Activated naive CD8-positive, alpha-beta T cell treated with anti-CD3 and anti-CD28 coated beads, Interleukin-2, amount 10 ng/mL, durations not matched to agents 7 days and 5 days (primary cell): ENCODE data around the gene VAV3. TPM values are rescaled to one million over a fixed set of nuclear protein-coding genes. Genes with fewer than 3 reads are reported as not detected.

Experiments used
- ATAC-seq: fragments of 150-1000 bp; cut with Tn5 transposase; one replicate; pipeline ENCODE4 v1.10.0; 2021; ENCODE audit warnings: low read depth, moderate library complexity
- POLR2A ChIA-PET: fragments of 350-600 bp; sonication (Branson Sonifier 250); formaldehyde crosslinking; loops from one replicate; lab custom pipeline; 2021; ENCODE audit warnings: antibody characterized with exemption; lab: Charles Lee
- DNase-seq: peaks from one replicate; pipeline ENCODE4 v3.0.0; 2021
- H3K27ac Mint-ChIP-seq: one replicate; pipeline ENCODE4 v1.8.0; 2022; ENCODE audit warnings: mild to moderate bottlenecking, mixed read lengths
- H3K27me3 Mint-ChIP-seq: one replicate; pipeline ENCODE4 v1.8.0; 2022; ENCODE audit warnings: mild to moderate bottlenecking, moderate library complexity, mixed read lengths
- H3K36me3 Mint-ChIP-seq: one replicate; pipeline ENCODE4 v1.8.0; 2021; ENCODE audit warnings: mild to moderate bottlenecking, mixed read lengths
- H3K4me1 Mint-ChIP-seq: one replicate; pipeline ENCODE4 v1.8.0; 2021; ENCODE audit warnings: mixed read lengths
- H3K4me3 Mint-ChIP-seq: one replicate; pipeline ENCODE4 v1.8.0; 2022; ENCODE audit warnings: mild to moderate bottlenecking, moderate library complexity, mixed read lengths
- H3K9me3 Mint-ChIP-seq: one replicate; pipeline ENCODE4 v1.8.0; 2021; ENCODE audit warnings: mixed read lengths
- total RNA-seq, 2 experiments: library from RNA; stranded (reverse); gene quantifications; one replicate each; pipeline ENCODE4 v1.2.3, GENCODE V29; 2021

Gene VAV3
- total RNA-seq, 2 experiments from 2014 or later, result 6.9 to 7.8 TPM

GRCh38 chr1:107647012-107647411 lies 318.0 kb downstream of the VAV3 start:
- POLR2A ChIA-PET, result no interaction called here
- no peak overlapping the region for H3K27ac Mint-ChIP-seq

DNA sequence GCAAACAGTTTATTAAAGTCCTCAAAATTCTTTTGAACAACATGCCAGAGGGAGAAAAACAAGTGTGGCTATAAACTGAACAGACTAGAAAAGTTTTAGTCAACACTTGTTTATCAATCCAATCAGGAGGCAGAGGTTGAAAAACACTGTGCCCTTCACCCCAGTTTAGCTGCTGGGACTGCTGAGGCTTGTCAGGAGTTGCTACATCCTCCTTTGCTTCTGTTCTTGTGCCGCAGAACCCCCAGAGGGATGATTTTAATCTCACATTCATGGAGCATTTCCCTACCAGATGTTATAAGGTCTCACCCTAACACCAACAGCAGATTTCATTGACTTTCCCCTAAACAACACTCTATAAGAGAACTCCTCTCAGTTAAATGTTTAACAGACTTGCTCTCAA lies 321.2 kb downstream of the VAV3 start:
- Mint-ChIP-seq H3K36me3 (peaks cover 7% of the 10 kb centered on the region), H3K27me3 (peaks cover 1% of the 10 kb centered on the region), H3K9me3 (no peaks in the 10 kb centered on the region), H3K27ac (no peak overlapping the region), H3K4me3 (no peak overlapping the region), H3K4me1 (no peaks in the 10 kb centered on the region)
- no peak for DNase-seq
- POLR2A ChIA-PET, result no interaction called here
- ATAC-seq, result no peak

More at GRCh38 chr1:107647012-107647411, 318.0 kb downstream of the VAV3 start:
- DNase-seq, result no peak
- H3K27me3 Mint-ChIP-seq, result peaks cover 1% of the 10 kb centered on the region
- no peaks in the 10 kb centered on the region for H3K4me1 Mint-ChIP-seq
- H3K4me3 Mint-ChIP-seq, result no peak overlapping the region
- H3K36me3 Mint-ChIP-seq, result no peaks in the 10 kb centered on the region
- H3K9me3 Mint-ChIP-seq, result no peaks in the 10 kb centered on the region
- no peak for ATAC-seq

DNA sequence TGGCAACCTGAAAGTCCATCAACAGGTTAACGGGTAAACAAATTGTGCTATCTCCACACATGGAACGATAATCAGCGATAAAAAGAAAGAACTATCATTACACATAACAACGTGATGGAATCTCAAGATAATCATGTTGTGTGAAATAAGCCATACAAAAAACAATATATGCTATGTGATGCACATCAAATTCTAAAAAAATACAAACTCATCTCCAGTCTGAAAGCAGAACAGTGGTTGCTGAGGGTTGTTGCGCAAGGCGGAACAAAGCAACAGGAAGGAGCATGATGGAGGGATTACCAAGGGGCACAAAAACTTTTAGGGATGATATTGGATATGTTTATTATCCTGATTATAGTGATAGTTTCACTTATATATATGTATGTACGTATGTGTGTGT lies 324.8 kb downstream of the VAV3 start:
- Mint-ChIP-seq H3K4me1 (no peaks in the 10 kb centered on the region), H3K4me3 (no peak overlapping the region), H3K9me3 (no peaks in the 10 kb centered on the region), H3K27me3 (no peaks in the 10 kb centered on the region), H3K27ac (no peak overlapping the region), H3K36me3 (peaks cover 7% of the 10 kb centered on the region)
- ATAC-seq, result no peak
- DNase-seq, result no peak
- POLR2A ChIA-PET, result no interaction called here

GRCh38 chr1:107637101-107637500 lies 327.9 kb downstream of the VAV3 start:
- Mint-ChIP-seq H3K4me3 (no peak overlapping the region), H3K4me1 (no peaks in the 10 kb centered on the region), H3K27me3 (no peaks in the 10 kb centered on the region), H3K36me3 (peaks cover 9% of the 10 kb centered on the region), H3K9me3 (peaks cover 1% of the 10 kb centered on the region), H3K27ac (no peak overlapping the region)
- ATAC-seq (no peak), DNase-seq (no peak)
- POLR2A ChIA-PET, result no interaction called here

DNA sequence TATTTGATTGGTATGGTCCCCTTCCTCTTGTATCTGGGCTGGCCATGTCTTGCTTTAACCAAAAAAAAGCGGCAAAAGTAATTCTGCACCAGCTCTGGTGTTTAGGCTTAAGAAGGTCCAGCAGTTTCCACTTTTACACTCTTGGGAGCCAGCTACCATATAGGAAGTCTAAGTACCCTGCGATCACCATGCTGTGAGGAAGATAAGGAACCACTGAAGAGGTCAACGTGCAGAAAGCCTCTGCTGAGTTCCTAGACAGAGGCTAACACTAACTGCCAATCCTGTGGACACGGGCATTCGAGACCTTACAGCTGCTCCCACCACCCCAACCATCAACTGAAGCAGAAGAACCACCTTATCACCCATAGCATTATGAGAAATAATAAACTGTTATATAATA lies 331.4 kb downstream of the VAV3 start:
- Mint-ChIP-seq H3K4me1 (no peaks in the 10 kb centered on the region), H3K27me3 (peaks cover 2% of the 10 kb centered on the region), H3K4me3 (no peak overlapping the region), H3K27ac (no peak overlapping the region), H3K36me3 (peaks cover 2% of the 10 kb centered on the region), H3K9me3 (peaks cover 1% of the 10 kb centered on the region)
- DNase-seq, result no peak
- ATAC-seq, result no peak
- POLR2A ChIA-PET, result no interaction called here

DNA sequence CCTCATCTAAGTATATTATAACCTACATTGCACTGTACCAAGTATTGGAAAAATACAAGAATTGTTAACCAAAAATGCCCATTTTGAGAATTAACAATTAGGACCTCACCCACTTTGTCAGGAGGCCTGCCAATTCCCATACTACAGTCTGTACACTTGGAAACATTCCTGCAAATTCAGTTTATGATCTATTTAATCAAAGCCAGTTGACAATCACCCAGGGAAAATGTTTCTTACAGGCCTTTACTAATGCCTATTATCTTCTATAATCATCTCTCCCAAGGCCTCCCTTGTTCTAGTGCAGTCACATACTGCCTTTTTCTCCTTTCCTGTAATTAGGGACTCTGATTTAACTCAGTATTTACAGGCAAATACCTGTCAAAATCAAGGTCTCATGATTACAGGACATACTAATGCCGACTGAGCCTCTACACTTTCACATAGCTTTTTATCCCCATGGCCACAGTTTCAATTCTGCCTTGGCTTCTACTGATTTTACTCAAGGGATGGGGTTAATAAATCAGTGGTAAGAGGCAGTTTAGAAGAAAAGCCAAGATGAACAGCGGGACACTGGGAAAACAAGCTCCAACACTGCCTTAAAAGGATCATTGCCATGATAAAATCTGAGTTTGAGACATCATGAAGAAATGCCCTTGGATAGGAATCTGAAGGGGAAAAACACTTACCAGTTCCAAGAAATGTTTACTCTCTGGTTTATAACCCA lies 338.7 kb downstream of the VAV3 start:
- POLR2A ChIA-PET, result no interaction called here
- no peaks in the 10 kb centered on the region for H3K9me3 Mint-ChIP-seq

GRCh38 chr1:107625405-107626029 lies 339.5 kb downstream of the VAV3 start:
- Mint-ChIP-seq H3K9me3 (no peaks in the 10 kb centered on the region), H3K36me3 (peaks cover 4% of the 10 kb centered on the region), H3K27ac (no peak overlapping the region), H3K4me1 (peaks cover 13% of the 10 kb centered on the region), H3K27me3 (peaks cover 2% of the 10 kb centered on the region), H3K4me3 (no peak overlapping the region)
- DNase-seq (no peak), ATAC-seq (no peak)
- POLR2A ChIA-PET, result no interaction called here

More for the DNA sequence above, 338.7 kb downstream of the VAV3 start:
- DNase-seq (no peak), ATAC-seq (no peak)
- Mint-ChIP-seq H3K27me3 (peaks cover 2% of the 10 kb centered on the region), H3K4me1 (peaks cover 13% of the 10 kb centered on the region), H3K36me3 (peaks cover 2% of the 10 kb centered on the region), H3K27ac (no peak overlapping the region), H3K4me3 (no peak overlapping the region)

DNA sequence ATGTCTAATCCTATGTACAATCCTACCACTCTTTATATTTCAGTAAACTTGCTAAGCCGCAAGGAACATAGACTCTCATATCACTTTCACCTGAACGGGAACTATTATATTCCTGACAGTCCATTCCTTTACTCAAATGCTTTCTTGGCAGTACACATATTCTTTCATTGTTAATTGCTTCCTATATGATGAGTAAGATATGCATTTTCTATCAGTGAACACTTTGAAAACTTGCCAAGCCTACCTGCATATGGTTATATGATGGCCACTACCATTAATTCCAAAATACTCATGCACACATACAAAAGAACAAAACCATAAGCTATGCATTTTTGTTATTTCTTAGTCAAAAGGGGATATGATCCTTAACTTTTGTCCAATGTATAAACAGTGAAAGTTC lies 341.5 kb downstream of the VAV3 start:
- H3K4me1 Mint-ChIP-seq, result peaks cover 13% of the 10 kb centered on the region
- no peak overlapping the region for H3K27ac Mint-ChIP-seq
- DNase-seq (no peak), ATAC-seq (no peak)
- no peaks in the 10 kb centered on the region for H3K27me3 Mint-ChIP-seq
- peaks cover 3% of the 10 kb centered on the region for H3K9me3 Mint-ChIP-seq
- POLR2A ChIA-PET, result no interaction called here
- peaks cover 9% of the 10 kb centered on the region for H3K36me3 Mint-ChIP-seq
- H3K4me3 Mint-ChIP-seq, result no peak overlapping the region

DNA sequence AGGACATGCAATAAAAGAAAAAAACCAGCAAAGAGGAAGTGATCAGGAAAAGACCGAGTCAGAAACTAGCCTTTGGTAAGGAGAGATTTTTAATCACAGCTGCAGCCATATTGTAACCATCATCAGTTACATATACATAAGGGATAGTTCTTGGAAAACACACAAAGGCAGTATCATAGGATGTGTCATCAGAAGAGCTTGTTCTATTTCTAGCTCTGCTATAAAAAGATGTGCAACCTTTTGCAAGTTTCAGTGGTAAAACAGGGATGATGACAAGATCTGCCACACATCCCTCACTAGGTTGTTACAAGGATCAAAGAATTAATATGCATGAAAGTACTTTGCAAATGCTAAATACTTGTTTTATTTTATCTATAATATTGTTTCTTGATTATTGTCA lies 342.0 kb downstream of the VAV3 start:
- peaks cover 13% of the 10 kb centered on the region for H3K4me1 Mint-ChIP-seq
- no peak overlapping the region for H3K27ac Mint-ChIP-seq
- H3K9me3 Mint-ChIP-seq, result peaks cover 3% of the 10 kb centered on the region
- ATAC-seq, result peak; percentile 73
- POLR2A ChIA-PET, result no interaction called here
- H3K27me3 Mint-ChIP-seq, result no peaks in the 10 kb centered on the region
- peaks cover 9% of the 10 kb centered on the region for H3K36me3 Mint-ChIP-seq
- no peak for DNase-seq
- no peak overlapping the region for H3K4me3 Mint-ChIP-seq

- H3K27ac Mint-ChIP-seq, result no peak overlapping the region
These were observed 342.4 kb downstream of the VAV3 start for GRCh38 chr1:107622535-107622934.

DNA sequence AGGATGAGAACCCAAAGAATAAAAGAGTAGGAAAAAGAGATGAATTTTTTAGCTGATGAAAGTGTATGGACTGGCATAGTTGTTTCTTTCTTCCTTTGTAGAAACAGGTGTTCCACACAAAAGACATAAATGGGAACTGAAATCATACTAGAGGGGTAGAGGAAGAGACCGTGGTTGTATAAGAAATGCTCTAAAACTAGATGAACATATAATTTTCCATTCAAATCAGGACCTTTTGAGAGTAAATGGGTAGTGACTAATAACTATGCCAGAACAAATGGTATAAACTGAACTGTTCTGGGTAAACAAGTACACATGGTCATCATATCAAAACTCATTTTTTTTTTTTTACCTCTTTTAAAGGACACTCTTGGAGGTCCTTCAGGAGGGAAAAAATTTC lies 344.2 kb downstream of the VAV3 start:
- no peaks in the 10 kb centered on the region for H3K27me3 Mint-ChIP-seq
- H3K4me3 Mint-ChIP-seq, result no peak overlapping the region
- ATAC-seq (no peak), DNase-seq (no peak)
- H3K9me3 Mint-ChIP-seq, result peaks cover 5% of the 10 kb centered on the region
- H3K27ac Mint-ChIP-seq, result no peak overlapping the region
- H3K4me1 Mint-ChIP-seq, result peaks cover 17% of the 10 kb centered on the region
- POLR2A ChIA-PET, result no interaction called here
- H3K36me3 Mint-ChIP-seq, result peaks cover 12% of the 10 kb centered on the region

More at GRCh38 chr1:107622535-107622934, 342.4 kb downstream of the VAV3 start:
- DNase-seq, result no peak
- Mint-ChIP-seq H3K36me3 (peaks cover 9% of the 10 kb centered on the region), H3K4me1 (peaks cover 16% of the 10 kb centered on the region), H3K27me3 (no peaks in the 10 kb centered on the region), H3K9me3 (peaks cover 3% of the 10 kb centered on the region), H3K4me3 (no peak overlapping the region)
- ATAC-seq, result no peak
- POLR2A ChIA-PET, result no interaction called here

DNA sequence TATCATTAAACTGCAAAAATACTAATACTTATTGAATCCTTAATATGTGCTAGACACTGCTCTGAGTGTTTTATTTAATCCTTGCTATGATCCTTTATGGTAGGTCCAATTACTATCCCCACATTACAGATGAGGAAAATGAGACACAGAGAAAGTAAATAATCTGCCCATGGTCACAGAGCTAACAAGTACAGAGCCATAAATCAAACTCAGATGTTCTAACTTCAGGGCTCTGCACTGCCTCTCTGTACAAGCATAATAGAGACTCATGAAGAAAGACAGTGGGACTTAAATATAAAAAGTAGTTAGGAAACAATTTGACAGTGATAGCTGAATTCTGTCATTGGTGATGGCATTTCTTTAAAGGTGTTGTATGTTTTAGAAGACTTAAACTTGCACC lies 346.4 kb downstream of the VAV3 start:
- Mint-ChIP-seq H3K4me3 (no peak overlapping the region), H3K36me3 (peaks cover 10% of the 10 kb centered on the region), H3K4me1 (peaks cover 14% of the 10 kb centered on the region), H3K27me3 (no peaks in the 10 kb centered on the region), H3K9me3 (peaks cover 7% of the 10 kb centered on the region), H3K27ac (no peak overlapping the region)
- DNase-seq (no peak), ATAC-seq (no peak)
- POLR2A ChIA-PET, result no interaction called here

DNA sequence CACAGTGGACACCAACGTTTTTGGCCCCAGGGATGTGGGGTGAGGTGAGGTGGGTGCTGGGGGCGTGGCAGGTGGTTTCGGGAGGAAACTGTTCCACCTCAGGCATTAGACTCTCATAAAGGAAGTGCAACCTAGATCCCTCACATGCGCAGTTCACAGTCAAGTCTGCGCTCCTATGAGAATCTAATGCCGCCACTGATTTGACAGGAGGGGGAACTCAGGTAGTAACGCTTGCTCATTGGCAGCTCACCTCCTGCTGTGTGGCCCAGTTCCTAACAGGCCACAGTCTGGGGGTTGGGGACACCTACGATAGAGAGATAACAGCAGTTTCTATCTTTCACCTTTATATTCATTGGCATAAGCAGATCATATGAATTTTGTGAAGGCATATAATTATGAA lies 347.1 kb downstream of the VAV3 start:
- POLR2A ChIA-PET, result no interaction called here
- Mint-ChIP-seq H3K27me3 (no peaks in the 10 kb centered on the region), H3K4me1 (peaks cover 10% of the 10 kb centered on the region), H3K36me3 (peaks cover 14% of the 10 kb centered on the region), H3K4me3 (no peak overlapping the region), H3K27ac (no peak overlapping the region), H3K9me3 (peaks cover 7% of the 10 kb centered on the region)
- DNase-seq, result no peak
- ATAC-seq, result no peak

- Mint-ChIP-seq H3K4me3 (no peak overlapping the region), H3K27me3 (no peaks in the 10 kb centered on the region), H3K9me3 (peaks cover 9% of the 10 kb centered on the region), H3K36me3 (peaks cover 16% of the 10 kb centered on the region), H3K27ac (no peak overlapping the region), H3K4me1 (peaks cover 5% of the 10 kb centered on the region)
- POLR2A ChIA-PET, result no interaction called here
- ATAC-seq (no peak), DNase-seq (no peak)
These were observed 347.5 kb downstream of the VAV3 start for GRCh38 chr1:107617456-107617855.
